ENCODE data around the gene AHCYL2. TPM values are rescaled to one million over a fixed set of nuclear protein-coding genes. Genes with fewer than 3 reads are reported as not detected.

The AHCYL2 gene
- polyA plus RNA-seq, 3 donors = 10.7 to 14.6 (median 12.1) TPM

- Histone ChIP-seq H3K4me3 (replicated peaks in 1 of 3; ENCODE audit: low read depth in 2 of 3, low read length in 3 of 3) (no peak overlapping the region), H3K36me3 (replicated peaks in 1 of 2; ENCODE audit: control insufficient read depth in 1 of 2, insufficient read depth in 2 of 2, low read length in 2 of 2) (no peaks in the 10 kb centered on the region), H3K4me2 (replicated peaks; ENCODE audit: extremely low read depth, low read length, poor library complexity, severe bottlenecking) (no peak overlapping the region), H2AFZ (ENCODE audit: insufficient read depth, low read depth, low read length, poor library complexity, severe bottlenecking) (no peak overlapping the region), H4K20me1 (ENCODE audit: insufficient read depth, low read length) (peaks cover 39% of the 10 kb centered on the region), H3K79me2 (ENCODE audit: insufficient read depth, low read length) (peaks cover 63% of the 10 kb centered on the region), H3K27ac (ENCODE audit: low read depth in 1 of 2, low read length in 2 of 2) (no peak overlapping the region), H3K9ac (ENCODE audit: insufficient read depth, low read length, poor library complexity, severe bottlenecking) (no peak overlapping the region), H3K4me1 (ENCODE audit: control insufficient read depth in 1 of 2, insufficient read depth in 2 of 2, low read length in 2 of 2) (peaks cover 24 to 25% of the 10 kb centered on the region in 2 donors), H3K9me3 (replicated peaks in 1 of 2; ENCODE audit: control insufficient read depth in 1 of 2, insufficient read depth in 1 of 2, low read length in 2 of 2) (no peaks in the 10 kb centered on the region), H3K27me3 (ENCODE audit: control insufficient read depth in 2 of 2, insufficient read depth in 2 of 2, low read length in 2 of 2) (no peaks in the 10 kb centered on the region)
- no peak overlapping the region for H3K27ac Mint-ChIP-seq
- intact Hi-C loops (cut with micrococcal nuclease) = no loop called here
- WGBS (ENCODE audit: insufficient coverage) = no CpG with 5 or more reads among the region's 2 CpGs
- peaks cover 25% of the 10 kb centered on the region for H3K4me1 Mint-ChIP-seq
- TF ChIP-seq CTCF (IDR thresholded peaks at IDR 0.05) = no peak
- no peaks in the 10 kb centered on the region for H3K9me3 Mint-ChIP-seq
- DNase-seq = no peak
- H3K36me3 Mint-ChIP-seq = peaks cover 9 to 22% of the 10 kb centered on the region in 2 donors
- no peak overlapping the region for H3K4me3 Mint-ChIP-seq
- no peaks in the 10 kb centered on the region for H3K27me3 Mint-ChIP-seq (ENCODE audit: low read depth in 3 of 3)
These were observed 3.8 kb downstream of the AHCYL2 start for GRCh38 chr7:129228633-129229032.

- H3K27ac ChIP-seq (ENCODE audit: low read depth in 1 of 2, low read length in 2 of 2) = no peak overlapping the region
- H2AFZ ChIP-seq (ENCODE audit: insufficient read depth, low read depth, low read length, poor library complexity, severe bottlenecking) = no peak overlapping the region
- no CpG with 5 or more reads among the region's 5 CpGs for whole genome bisulfite sequencing (ENCODE audit: insufficient coverage)
- intact Hi-C loops (cut with micrococcal nuclease) = no loop called here
- H3K9me3 ChIP-seq (replicated peaks in 1 of 2; ENCODE audit: control insufficient read depth in 1 of 2, insufficient read depth in 1 of 2, low read length in 2 of 2) = no peaks in the 10 kb centered on the region
- no peaks in the 10 kb centered on the region for H3K27me3 ChIP-seq (ENCODE audit: control insufficient read depth in 2 of 2, insufficient read depth in 2 of 2, low read length in 2 of 2)
- H3K36me3 ChIP-seq (replicated peaks in 1 of 2; ENCODE audit: control insufficient read depth in 1 of 2, insufficient read depth in 2 of 2, low read length in 2 of 2) = no peaks in the 10 kb centered on the region
- peaks cover 18 to 31% of the 10 kb centered on the region in 2 donors for H3K36me3 Mint-ChIP-seq
- TF ChIP-seq CTCF (IDR thresholded peaks at IDR 0.05) = no peak
- no peaks in the 10 kb centered on the region for H3K9me3 Mint-ChIP-seq
- no peak overlapping the region for H3K27ac Mint-ChIP-seq
- H3K9ac ChIP-seq (ENCODE audit: insufficient read depth, low read length, poor library complexity, severe bottlenecking) = no peak overlapping the region
- H3K4me1 ChIP-seq (ENCODE audit: control insufficient read depth in 1 of 2, insufficient read depth in 2 of 2, low read length in 2 of 2) = peaks cover 2 to 5% of the 10 kb centered on the region in 2 donors
- H4K20me1 ChIP-seq (ENCODE audit: insufficient read depth, low read length) = peaks cover 37% of the 10 kb centered on the region
- H3K4me2 ChIP-seq (replicated peaks; ENCODE audit: extremely low read depth, low read length, poor library complexity, severe bottlenecking) = no peak overlapping the region
- no peaks in the 10 kb centered on the region for H3K27me3 Mint-ChIP-seq (ENCODE audit: low read depth in 3 of 3)
- no peak overlapping the region for H3K4me3 Mint-ChIP-seq
- peaks cover 7% of the 10 kb centered on the region for H3K4me1 Mint-ChIP-seq
- no peak overlapping the region for H3K4me3 ChIP-seq (replicated peaks in 1 of 3; ENCODE audit: low read depth in 2 of 3, low read length in 3 of 3)
- no peak for DNase-seq
- H3K79me2 ChIP-seq (ENCODE audit: insufficient read depth, low read length) = peaks cover 48% of the 10 kb centered on the region
These were observed 6.8 kb downstream of the AHCYL2 start for GRCh38 chr7:129231666-129232065.
